IPS-20b (cell line): Measurements from ENCODE around the gene EEFSEC.
A peak's percentile ranks its signal among the peaks of the same experiment; 100 is the strongest.

Experiments used
- H3K27ac ChIP-seq: one replicate; pipeline ENCODE4 v1.5.1; 2013; ENCODE audit warnings: low read length
- H3K27me3 ChIP-seq: 2 replicates; pipeline ENCODE4 v1.6.1; 2013; ENCODE audit warnings: mild to moderate bottlenecking, low read length, inconsistent platforms; ENCODE audit not compliant: insufficient read depth
- H3K36me3 ChIP-seq: 2 replicates; pipeline ENCODE4 v1.6.1; 2013; ENCODE audit warnings: low read depth, mild to moderate bottlenecking, inconsistent platforms, low read length, moderate library complexity; ENCODE audit not compliant: insufficient read depth
- H3K4me1 ChIP-seq: 2 replicates; pipeline ENCODE4 v1.6.1; 2013; ENCODE audit warnings: mild to moderate bottlenecking, control low read depth, inconsistent platforms, low read length, moderate library complexity; ENCODE audit not compliant: insufficient read depth
- H3K4me3 ChIP-seq: 2 replicates; pipeline ENCODE4 v1.5.1; 2013; ENCODE audit warnings: mild to moderate bottlenecking, low read length, inconsistent platforms
- H3K9ac ChIP-seq: 2 replicates; pipeline ENCODE4 v1.6.1; 2013; ENCODE audit warnings: low read depth, mild to moderate bottlenecking, inconsistent platforms, low read length, moderate library complexity
- H3K9me3 ChIP-seq: 2 replicates; pipeline ENCODE4 v1.6.1; 2013; ENCODE audit warnings: mild to moderate bottlenecking, low read depth, low read length, inconsistent platforms; ENCODE audit not compliant: insufficient read depth

EEFSEC gene

GRCh38 chr3:128340904-128341555, 187.7 kb downstream of the EEFSEC start:
- Histone ChIP-seq H3K9me3 (no peaks in the 10 kb centered on the region), H3K4me1 (no peaks in the 10 kb centered on the region; the same call in 1 of the 2 replicates), H3K27ac (no peak overlapping the region), H3K27me3 (no peaks in the 10 kb centered on the region), H3K4me3 (no peak overlapping the region), H3K36me3 (no peaks in the 10 kb centered on the region), H3K9ac (no peak overlapping the region)

- no peak overlapping the region for H3K27ac ChIP-seq
- no peaks in the 10 kb centered on the region for H3K27me3 ChIP-seq
Measured at GRCh38 chr3:128341659-128342395, 188.5 kb downstream of the EEFSEC start.

GRCh38 chr3:128342701-128343180, 189.5 kb downstream of the EEFSEC start:
- Histone ChIP-seq H3K4me3 (no peak overlapping the region), H3K4me1 (no peaks in the 10 kb centered on the region), H3K27ac (no peak overlapping the region), H3K9me3 (no peaks in the 10 kb centered on the region), H3K27me3 (no peaks in the 10 kb centered on the region), H3K36me3 (no peaks in the 10 kb centered on the region), H3K9ac (no peak overlapping the region)

More at GRCh38 chr3:128341659-128342395, 188.5 kb downstream of the EEFSEC start:
- no peaks in the 10 kb centered on the region for H3K36me3 ChIP-seq
- H3K4me3 ChIP-seq: no peak overlapping the region
- no peak overlapping the region for H3K9ac ChIP-seq
- H3K9me3 ChIP-seq: no peaks in the 10 kb centered on the region
- no peaks in the 10 kb centered on the region for H3K4me1 ChIP-seq

GRCh38 chr3:128343287-128344051, 190.2 kb downstream of the EEFSEC start:
- no peaks in the 10 kb centered on the region for H3K36me3 ChIP-seq
- no peak overlapping the region for H3K4me3 ChIP-seq
- H3K9ac ChIP-seq: no peak overlapping the region
- H3K27ac ChIP-seq: no peak overlapping the region
- peaks cover 3% of the 10 kb centered on the region; the same call in 1 of the 2 replicates for H3K4me1 ChIP-seq
- H3K9me3 ChIP-seq: no peaks in the 10 kb centered on the region
- no peaks in the 10 kb centered on the region for H3K27me3 ChIP-seq

- Histone ChIP-seq H3K27me3 (no peaks in the 10 kb centered on the region), H3K4me1 (peaks cover 10% of the 10 kb centered on the region; the same call in 1 of the 2 replicates), H3K27ac (no peak overlapping the region), H3K36me3 (no peaks in the 10 kb centered on the region), H3K4me3 (no peak overlapping the region), H3K9me3 (no peaks in the 10 kb centered on the region), H3K9ac (no peak overlapping the region)
Measured at GRCh38 chr3:128344052-128344735, 190.9 kb downstream of the EEFSEC start.

- Histone ChIP-seq H3K9ac (no peak overlapping the region), H3K4me1 (peaks cover 14% of the 10 kb centered on the region; the same call in 1 of the 2 replicates), H3K4me3 (no peak overlapping the region), H3K9me3 (no peaks in the 10 kb centered on the region), H3K27me3 (no peaks in the 10 kb centered on the region), H3K36me3 (no peaks in the 10 kb centered on the region), H3K27ac (no peak overlapping the region)
Measured at GRCh38 chr3:128345196-128345595, 191.9 kb downstream of the EEFSEC start.

GRCh38 chr3:128346562-128346961, 193.3 kb downstream of the EEFSEC start:
- no peak overlapping the region for H3K9ac ChIP-seq
- no peaks in the 10 kb centered on the region for H3K36me3 ChIP-seq
- H3K9me3 ChIP-seq: no peaks in the 10 kb centered on the region
- H3K27ac ChIP-seq: no peak overlapping the region
- no peaks in the 10 kb centered on the region for H3K27me3 ChIP-seq
- H3K4me3 ChIP-seq: no peak overlapping the region
- H3K4me1 ChIP-seq: peaks cover 14% of the 10 kb centered on the region; the same call in 1 of the 2 replicates

GRCh38 chr3:128347282-128347681, 194.0 kb downstream of the EEFSEC start:
- H3K36me3 ChIP-seq: no peaks in the 10 kb centered on the region
- no peaks in the 10 kb centered on the region for H3K9me3 ChIP-seq

GRCh38 chr3:128348075-128348474, 194.8 kb downstream of the EEFSEC start:
- Histone ChIP-seq H3K4me3 (no peak overlapping the region), H3K9ac (no peak overlapping the region), H3K27me3 (no peaks in the 10 kb centered on the region), H3K36me3 (no peaks in the 10 kb centered on the region), H3K4me1 (peaks cover 14% of the 10 kb centered on the region; the same call in 1 of the 2 replicates), H3K27ac (no peak overlapping the region), H3K9me3 (no peaks in the 10 kb centered on the region)

More at GRCh38 chr3:128347282-128347681, 194.0 kb downstream of the EEFSEC start:
- no peak overlapping the region for H3K4me3 ChIP-seq
- H3K4me1 ChIP-seq: peaks cover 14% of the 10 kb centered on the region; the same call in 1 of the 2 replicates
- no peak overlapping the region for H3K9ac ChIP-seq
- H3K27ac ChIP-seq: no peak overlapping the region
- H3K27me3 ChIP-seq: no peaks in the 10 kb centered on the region

GRCh38 chr3:128348805-128349531, 195.7 kb downstream of the EEFSEC start:
- peaks cover 14% of the 10 kb centered on the region; the same call in 1 of the 2 replicates for H3K4me1 ChIP-seq
- H3K9ac ChIP-seq: peak overlapping the region; percentile 5; the same call in 1 of the 2 replicates
- no peaks in the 10 kb centered on the region for H3K36me3 ChIP-seq
- no peaks in the 10 kb centered on the region for H3K27me3 ChIP-seq
- H3K4me3 ChIP-seq: no peak overlapping the region
- no peaks in the 10 kb centered on the region for H3K9me3 ChIP-seq
- H3K27ac ChIP-seq: no peak overlapping the region
